ENCODE data around the gene DLX2.

Gene DLX2

GRCh38 chr2:172107690-172108586 lies 5.2 kb upstream of the DLX2 start:
- no peak for DNase-seq

- no peak for DNase-seq
These were observed 3.6 kb upstream of the DLX2 start for GRCh38 chr2:172106108-172106961.

- no peak for DNase-seq
These were observed 2.9 kb upstream of the DLX2 start for GRCh38 chr2:172105471-172106107.

GRCh38 chr2:172103471-172104272 lies 972 bp upstream of the DLX2 start:
- DNase-seq = peak; percentile 75 to 84

GRCh38 chr2:172101821-172102390 lies 794 bp downstream of the DLX2 start:
- DNase-seq = peak in 1 of 2 experiments; percentile 80

GRCh38 chr2:172100935-172101820 lies 1.5 kb downstream of the DLX2 start:
- DNase-seq = peak; percentile 42 to 76

- DNase-seq = no peak
These were observed 2.4 kb downstream of the DLX2 start for GRCh38 chr2:172100080-172100934.

- no peak for DNase-seq
These were observed 3.1 kb downstream of the DLX2 start for GRCh38 chr2:172099472-172100079.

GRCh38 chr2:172098650-172099471 lies 3.8 kb downstream of the DLX2 start:
- peak in 1 of 2 experiments; percentile 29 for DNase-seq

GRCh38 chr2:172098287-172098649 lies 4.4 kb downstream of the DLX2 start:
- no peak for DNase-seq

GRCh38 chr2:172097557-172098131 lies 5.1 kb downstream of the DLX2 start:
- DNase-seq = no peak

- peak; percentile 66 to 77 for DNase-seq
These were observed 5.8 kb downstream of the DLX2 start for GRCh38 chr2:172096626-172097547.

- no peak for DNase-seq
These were observed 6.6 kb downstream of the DLX2 start for GRCh38 chr2:172095905-172096625.

- peak; percentile 43 to 65 for DNase-seq
These were observed 7.4 kb downstream of the DLX2 start for GRCh38 chr2:172095146-172095904.

Measured in NCI-H2081 (cell line).